ENCODE measurements around the gene LPIN1. TPM values are rescaled to one million over a fixed set of nuclear protein-coding genes. Genes with fewer than 3 reads are reported as not detected.
"Not testable (repeated sequence)": the region's sequence is repeated elsewhere in the genome, so short reads cannot be mapped to it uniquely, and the experiment has no call there.

LPIN1 gene
- total and polyA plus RNA-seq, 4 donors = 4.4 to 54.0 (median 23.0) TPM

DNA sequence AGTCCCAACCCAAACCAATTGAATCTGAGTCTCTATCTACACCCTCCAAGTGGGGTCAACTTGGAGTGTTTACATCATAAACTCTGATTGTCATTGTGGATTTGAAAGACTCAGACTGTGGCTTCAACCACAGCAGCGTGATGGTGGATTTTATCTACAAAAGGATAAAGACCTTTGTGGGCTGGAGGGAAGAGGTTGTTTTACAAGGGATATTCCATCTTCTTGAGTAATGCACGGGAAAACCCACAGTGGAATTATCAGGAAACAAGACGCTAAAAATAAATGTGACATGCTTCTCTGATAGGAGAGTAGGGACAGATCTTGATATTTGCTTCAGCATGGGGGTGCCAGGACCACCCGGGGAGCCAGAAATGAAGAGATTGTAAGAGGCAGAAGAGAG, 93.5 kb downstream of the LPIN1 start:
- Histone ChIP-seq H3K4me1 (ENCODE audit: control insufficient read depth in 1 of 2, insufficient read depth in 2 of 2, low read length in 2 of 2) (no peaks in the 10 kb centered on the region), H3K4me3 (ENCODE audit: low read length in 2 of 2) (no peak overlapping the region), H3K27ac (ENCODE audit: low read depth in 1 of 2, low read length in 2 of 2) (no peak overlapping the region), H3K9me3 (ENCODE audit: control insufficient read depth, low read length) (no peaks in the 10 kb centered on the region), H3K27me3 (ENCODE audit: control insufficient read depth in 1 of 2, insufficient read depth in 2 of 2, low read length in 1 of 2) (no peaks in the 10 kb centered on the region), H3K36me3 (ENCODE audit: control insufficient read depth in 1 of 2, insufficient read depth in 2 of 2, low read length in 1 of 2) (no peaks in the 10 kb centered on the region)
- no peak for DNase-seq
- WGBS, 2 donors = 35 to 36% methylated on average over 4 of the region's 4 CpGs
- intact Hi-C loops (cut with DNase I) = loop anchor here in 1 of 2 donors (10.0 kb wide), 1 partner anchor 1095 kb away; no protein-coding TSS in a partner anchor
- ATAC-seq (ENCODE audit: low FRiP score) = no peak

DNA sequence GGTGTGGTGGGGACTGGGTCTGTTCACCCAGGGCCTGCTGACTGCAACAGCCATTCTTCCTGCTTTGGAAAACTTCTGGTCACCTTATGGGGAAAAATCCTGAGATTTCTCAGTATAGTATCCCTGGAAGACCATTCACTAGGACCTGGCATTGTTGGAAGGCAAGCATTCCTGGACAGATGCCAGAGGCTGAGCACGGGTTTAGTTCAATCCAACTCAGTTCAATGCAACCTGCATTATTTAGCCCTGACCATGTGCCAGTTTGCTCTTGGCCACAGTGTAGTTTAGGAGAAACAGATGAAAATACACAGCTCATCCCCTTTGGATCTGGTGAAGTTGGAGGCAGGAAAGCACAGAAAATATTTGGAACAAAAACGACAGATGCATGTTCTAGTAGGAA, 95.9 kb downstream of the LPIN1 start:
- no peaks in the 10 kb centered on the region for H3K4me1 ChIP-seq (ENCODE audit: control insufficient read depth in 1 of 2, insufficient read depth in 2 of 2, low read length in 2 of 2)
- DNase-seq (no peak), ATAC-seq (ENCODE audit: low FRiP score) (no peak)
- H3K9me3 ChIP-seq (ENCODE audit: control insufficient read depth, low read length) = no peaks in the 10 kb centered on the region
- H3K27me3 ChIP-seq (ENCODE audit: control insufficient read depth in 1 of 2, insufficient read depth in 2 of 2, low read length in 1 of 2) = no peaks in the 10 kb centered on the region
- no peak overlapping the region for H3K27ac ChIP-seq (ENCODE audit: low read depth in 1 of 2, low read length in 2 of 2)
- H3K4me3 ChIP-seq (ENCODE audit: low read length in 2 of 2) = no peak overlapping the region
- 30 to 36% methylated on average over 2 of the region's 2 CpGs for WGBS, 2 donors
- intact Hi-C loops (cut with DNase I) = no loop called here
- no peaks in the 10 kb centered on the region for H3K36me3 ChIP-seq (ENCODE audit: control insufficient read depth in 1 of 2, insufficient read depth in 2 of 2, low read length in 1 of 2)

DNA sequence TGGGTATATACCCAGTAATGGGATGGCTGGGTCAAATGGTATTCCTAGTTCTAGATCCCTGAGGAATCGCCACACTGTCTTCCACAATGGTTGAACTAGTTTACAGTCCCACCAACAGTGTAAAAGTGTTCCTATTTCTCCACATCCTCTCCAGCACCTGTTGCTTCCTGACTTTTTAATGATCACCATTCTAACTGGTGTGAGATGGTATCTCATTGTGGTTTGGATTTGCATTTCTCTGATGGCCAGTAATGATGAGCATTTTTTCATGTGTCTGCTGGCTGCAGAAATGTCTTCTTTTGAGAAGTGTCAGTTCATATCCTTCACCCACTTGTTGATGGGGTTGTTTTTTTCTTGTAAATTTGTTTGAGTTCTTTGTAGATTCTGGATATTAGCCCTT, 98.4 kb downstream of the LPIN1 start:
- H3K4me1 ChIP-seq (ENCODE audit: control insufficient read depth in 1 of 2, insufficient read depth in 2 of 2, low read length in 2 of 2); H3K9me3 ChIP-seq (ENCODE audit: control insufficient read depth, low read length); H3K27ac ChIP-seq (ENCODE audit: low read depth in 1 of 2, low read length in 2 of 2); intact Hi-C loops (cut with DNase I); ATAC-seq (ENCODE audit: low FRiP score); H3K27me3 ChIP-seq (ENCODE audit: control insufficient read depth in 1 of 2, insufficient read depth in 2 of 2, low read length in 1 of 2); H3K36me3 ChIP-seq (ENCODE audit: control insufficient read depth in 1 of 2, insufficient read depth in 2 of 2, low read length in 1 of 2); H3K4me3 ChIP-seq (ENCODE audit: low read length in 2 of 2); DNase-seq: not testable (repeated sequence)
- 96% methylated on average over 1 of the region's 1 CpG; no CpG with 5 or more reads in 1 of the 2 donors for WGBS, 2 donors

DNA sequence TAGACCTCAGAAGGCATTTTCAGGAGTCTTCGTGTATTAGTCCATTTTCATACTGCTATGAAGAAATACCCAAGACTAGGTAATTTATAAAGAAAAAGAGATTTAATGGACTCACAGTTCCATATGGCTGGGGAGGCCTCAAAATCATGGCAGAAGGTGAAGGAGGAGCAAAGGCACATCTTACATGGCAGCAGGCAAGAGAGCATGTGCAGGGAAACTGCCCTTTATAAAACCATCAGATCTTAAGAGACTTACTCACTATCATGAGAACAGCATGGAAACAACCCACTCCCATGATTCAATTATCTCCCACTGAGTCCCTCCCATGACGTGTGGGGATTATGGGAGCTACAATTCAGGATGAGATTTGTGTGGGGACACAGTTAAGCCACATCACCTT, 101.5 kb downstream of the LPIN1 start:
- ATAC-seq (ENCODE audit: low FRiP score); H3K27ac ChIP-seq (ENCODE audit: low read depth in 1 of 2, low read length in 2 of 2); H3K4me1 ChIP-seq (ENCODE audit: control insufficient read depth in 1 of 2, insufficient read depth in 2 of 2, low read length in 2 of 2); intact Hi-C loops (cut with DNase I); H3K27me3 ChIP-seq (ENCODE audit: control insufficient read depth in 1 of 2, insufficient read depth in 2 of 2, low read length in 1 of 2); H3K4me3 ChIP-seq (ENCODE audit: low read length in 2 of 2); H3K36me3 ChIP-seq (ENCODE audit: control insufficient read depth in 1 of 2, insufficient read depth in 2 of 2, low read length in 1 of 2); DNase-seq; H3K9me3 ChIP-seq (ENCODE audit: control insufficient read depth, low read length): not testable (repeated sequence)
- WGBS, 2 donors = 91 to 95% methylated on average over 2 of the region's 2 CpGs

DNA sequence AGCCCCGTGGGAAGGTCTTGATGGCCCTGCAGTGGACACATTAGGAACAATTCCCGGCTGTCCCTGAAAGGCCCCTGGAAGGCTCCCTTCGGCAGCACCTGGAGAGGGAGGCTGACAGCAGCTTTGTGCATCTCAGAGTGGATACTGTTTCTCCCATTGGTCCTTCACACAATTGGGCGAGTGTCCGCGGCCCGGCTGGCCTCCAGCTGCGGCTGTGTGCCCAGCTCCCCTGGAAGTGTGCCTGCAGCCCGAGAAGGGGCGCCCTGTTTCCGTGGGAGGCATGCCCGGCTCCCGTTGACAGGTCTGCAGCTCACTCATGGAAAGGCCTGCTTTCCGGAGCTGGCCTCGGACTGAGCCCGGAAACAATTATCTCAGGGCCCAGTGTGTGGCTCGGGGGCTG, 103.7 kb downstream of the LPIN1 start:
- Histone ChIP-seq H3K36me3 (ENCODE audit: control insufficient read depth in 1 of 2, insufficient read depth in 2 of 2, low read length in 1 of 2) (no peaks in the 10 kb centered on the region), H3K27me3 (ENCODE audit: control insufficient read depth in 1 of 2, insufficient read depth in 2 of 2, low read length in 1 of 2) (no peaks in the 10 kb centered on the region), H3K4me3 (ENCODE audit: low read length in 2 of 2) (no peak overlapping the region), H3K27ac (ENCODE audit: low read depth in 1 of 2, low read length in 2 of 2) (no peak overlapping the region), H3K9me3 (ENCODE audit: control insufficient read depth, low read length) (no peaks in the 10 kb centered on the region), H3K4me1 (ENCODE audit: control insufficient read depth in 1 of 2, insufficient read depth in 2 of 2, low read length in 2 of 2) (no peaks in the 10 kb centered on the region)
- intact Hi-C loops (cut with DNase I) = no loop called here
- WGBS, 2 donors = 43 to 44% methylated on average over 17 of the region's 17 CpGs
- no peak for DNase-seq
- no peak for ATAC-seq (ENCODE audit: low FRiP score)

DNA sequence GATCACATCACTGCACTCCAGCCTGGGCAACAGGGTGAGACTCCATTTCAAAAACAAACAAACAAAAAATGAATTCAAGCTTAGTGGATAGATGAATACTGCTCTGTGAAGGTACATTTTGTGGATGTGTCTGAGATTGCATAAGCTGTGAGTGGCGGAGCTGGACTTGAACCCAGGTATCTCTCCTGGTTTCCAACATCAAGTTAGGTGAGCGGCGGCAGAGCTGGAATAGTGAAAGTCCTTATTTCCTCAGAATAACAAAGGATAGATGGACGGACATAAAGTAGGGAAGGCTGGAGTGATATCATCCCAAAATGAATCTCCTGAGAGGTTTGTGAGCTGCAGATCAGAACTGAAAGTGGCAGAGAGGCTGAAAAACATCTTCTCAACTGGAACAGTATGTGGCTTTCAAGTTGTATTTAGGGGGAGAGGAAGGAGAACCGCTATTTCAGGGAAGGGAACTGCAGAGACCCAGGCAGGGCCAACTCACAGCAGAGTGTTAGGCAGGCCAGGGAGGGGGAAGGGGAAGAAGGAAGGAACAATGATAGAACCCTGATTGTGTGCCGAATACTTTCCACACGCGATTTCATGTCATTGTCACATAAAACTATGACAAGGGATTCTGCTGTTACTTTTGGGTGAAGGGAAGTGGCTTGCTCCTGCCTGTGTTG, 106.2 kb downstream of the LPIN1 start:
- H3K9me3 ChIP-seq (ENCODE audit: control insufficient read depth, low read length) = no peaks in the 10 kb centered on the region
- no peaks in the 10 kb centered on the region for H3K36me3 ChIP-seq (ENCODE audit: control insufficient read depth in 1 of 2, insufficient read depth in 2 of 2, low read length in 1 of 2)
- intact Hi-C loops (cut with DNase I) = no loop called here
- H3K27ac ChIP-seq (ENCODE audit: low read depth in 1 of 2, low read length in 2 of 2) = no peak overlapping the region
- H3K4me3 ChIP-seq (ENCODE audit: low read length in 2 of 2) = no peak overlapping the region
- no peak for DNase-seq
- no peak for ATAC-seq (ENCODE audit: low FRiP score)
- no peaks in the 10 kb centered on the region for H3K4me1 ChIP-seq (ENCODE audit: control insufficient read depth in 1 of 2, insufficient read depth in 2 of 2, low read length in 2 of 2)
- H3K27me3 ChIP-seq (ENCODE audit: control insufficient read depth in 1 of 2, insufficient read depth in 2 of 2, low read length in 1 of 2) = no peaks in the 10 kb centered on the region
- 90% methylated on average over 8 of the region's 8 CpGs for WGBS, 2 donors

DNA sequence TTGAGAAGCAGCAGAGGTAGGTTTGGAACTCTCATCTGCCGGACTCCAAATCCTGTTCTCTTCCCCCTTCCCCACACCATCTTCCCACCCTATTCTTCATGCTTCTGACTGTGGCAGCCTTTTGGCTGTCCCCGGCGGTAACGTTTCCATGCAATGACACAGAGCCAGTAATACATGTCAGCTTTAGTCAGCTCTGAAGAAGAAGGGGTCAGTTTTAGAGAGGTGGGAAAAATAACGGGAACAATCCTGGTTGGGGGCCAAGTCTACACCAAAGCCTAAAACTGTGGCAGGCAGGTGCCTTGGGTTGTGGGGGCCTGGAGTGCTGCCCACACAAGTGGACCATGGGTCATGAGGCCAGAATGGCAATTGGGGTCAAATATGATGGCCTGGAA, 106.8 kb downstream of the LPIN1 start:
- intact Hi-C loops (cut with DNase I) = no loop called here
- Histone ChIP-seq H3K4me1 (ENCODE audit: control insufficient read depth in 1 of 2, insufficient read depth in 2 of 2, low read length in 2 of 2) (no peaks in the 10 kb centered on the region), H3K27me3 (ENCODE audit: control insufficient read depth in 1 of 2, insufficient read depth in 2 of 2, low read length in 1 of 2) (no peaks in the 10 kb centered on the region), H3K36me3 (ENCODE audit: control insufficient read depth in 1 of 2, insufficient read depth in 2 of 2, low read length in 1 of 2) (no peaks in the 10 kb centered on the region), H3K9me3 (ENCODE audit: control insufficient read depth, low read length) (no peaks in the 10 kb centered on the region), H3K4me3 (ENCODE audit: low read length in 2 of 2) (no peak overlapping the region), H3K27ac (ENCODE audit: low read depth in 1 of 2, low read length in 2 of 2) (no peak overlapping the region)
- WGBS, 2 donors = 78 to 80% methylated on average over 5 of the region's 5 CpGs
- DNase-seq (no peak), ATAC-seq (ENCODE audit: low FRiP score) (no peak)

DNA sequence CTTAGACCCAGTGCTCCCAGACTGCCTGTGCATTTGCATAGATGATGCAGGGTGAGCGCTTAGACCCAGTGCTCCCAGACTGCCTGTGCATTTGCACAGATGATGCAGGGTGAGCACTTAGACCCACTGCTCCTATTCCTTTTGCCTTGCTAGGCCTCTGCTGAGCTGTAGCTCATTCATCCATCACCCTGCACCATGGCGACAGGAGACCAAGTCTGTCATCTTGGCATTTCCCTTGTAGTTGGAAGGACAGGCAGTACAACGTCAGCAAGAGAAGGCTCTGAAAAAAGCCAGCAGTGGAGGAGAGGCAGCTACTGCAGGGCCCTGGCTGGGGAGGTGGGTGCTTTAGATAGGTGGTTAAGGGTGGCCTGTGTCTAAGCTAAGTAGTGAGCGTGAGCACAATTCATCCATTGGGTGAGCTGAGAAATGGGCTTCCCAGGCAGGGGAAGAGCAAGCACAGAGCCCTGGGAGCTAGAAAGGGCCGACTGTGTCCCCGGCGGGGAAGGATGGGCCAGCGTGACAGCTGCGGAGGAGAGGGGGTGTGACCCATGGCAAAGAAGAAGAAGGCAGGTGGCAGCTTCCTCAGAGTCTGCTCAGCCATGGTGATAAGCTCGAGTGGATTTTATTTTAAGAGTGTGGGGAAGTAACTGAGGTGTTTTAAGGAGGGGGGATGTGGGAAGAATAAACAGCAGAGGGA, 108.8 kb downstream of the LPIN1 start:
- intact Hi-C loops (cut with DNase I) = no loop called here
- no peak for DNase-seq
- no peaks in the 10 kb centered on the region for H3K4me1 ChIP-seq (ENCODE audit: control insufficient read depth in 1 of 2, insufficient read depth in 2 of 2, low read length in 2 of 2)

DNA sequence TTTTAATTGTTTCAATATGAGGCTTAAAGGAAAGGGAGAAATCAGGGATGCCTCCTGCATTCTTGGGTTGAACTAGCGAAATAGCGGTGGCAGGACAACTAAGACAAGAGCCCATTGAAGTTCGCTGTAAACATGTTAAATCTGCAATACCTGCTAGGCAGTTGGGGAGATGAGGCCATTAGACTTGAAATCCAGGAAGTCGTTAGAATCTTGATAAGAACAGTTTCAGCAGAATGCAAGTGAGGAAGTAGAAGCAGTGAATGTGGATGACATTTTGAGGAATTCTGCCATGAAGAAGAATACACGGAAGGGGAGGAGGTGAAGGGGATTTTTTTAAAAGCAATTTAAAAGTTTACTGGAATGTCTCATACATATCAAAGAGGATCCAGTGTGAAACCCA, 109.7 kb downstream of the LPIN1 start:
- Histone ChIP-seq H3K9me3 (ENCODE audit: control insufficient read depth, low read length) (no peaks in the 10 kb centered on the region), H3K27me3 (ENCODE audit: control insufficient read depth in 1 of 2, insufficient read depth in 2 of 2, low read length in 1 of 2) (no peaks in the 10 kb centered on the region), H3K36me3 (ENCODE audit: control insufficient read depth in 1 of 2, insufficient read depth in 2 of 2, low read length in 1 of 2) (no peaks in the 10 kb centered on the region), H3K4me1 (ENCODE audit: control insufficient read depth in 1 of 2, insufficient read depth in 2 of 2, low read length in 2 of 2) (no peaks in the 10 kb centered on the region), H3K27ac (ENCODE audit: low read depth in 1 of 2, low read length in 2 of 2) (no peak overlapping the region), H3K4me3 (ENCODE audit: low read length in 2 of 2) (no peak overlapping the region)
- 89 to 92% methylated on average over 5 of the region's 5 CpGs for WGBS, 2 donors
- no peak for ATAC-seq (ENCODE audit: low FRiP score)
- intact Hi-C loops (cut with DNase I) = no loop called here
- no peak for DNase-seq

More for the DNA sequence above, 108.8 kb downstream of the LPIN1 start:
- Histone ChIP-seq H3K36me3 (ENCODE audit: control insufficient read depth in 1 of 2, insufficient read depth in 2 of 2, low read length in 1 of 2) (no peaks in the 10 kb centered on the region), H3K27me3 (ENCODE audit: control insufficient read depth in 1 of 2, insufficient read depth in 2 of 2, low read length in 1 of 2) (no peaks in the 10 kb centered on the region), H3K4me3 (ENCODE audit: low read length in 2 of 2) (no peak overlapping the region), H3K9me3 (ENCODE audit: control insufficient read depth, low read length) (no peaks in the 10 kb centered on the region), H3K27ac (ENCODE audit: low read depth in 1 of 2, low read length in 2 of 2) (no peak overlapping the region)
- no peak for ATAC-seq (ENCODE audit: low FRiP score)
- 77 to 81% methylated on average over 10 of the region's 10 CpGs for WGBS, 2 donors
